NCI-H345 treated with DMSO at 0.1 percent for 48 hours (cell line): ENCODE measurements around the gene CARNS1.

Experiments used
- DNase-seq: peaks from one replicate; lab custom pipeline; 2025; ENCODE audit not compliant: unreplicated experiment; lab: John Stamatoyannopoulos, UW

Gene CARNS1

DNA sequence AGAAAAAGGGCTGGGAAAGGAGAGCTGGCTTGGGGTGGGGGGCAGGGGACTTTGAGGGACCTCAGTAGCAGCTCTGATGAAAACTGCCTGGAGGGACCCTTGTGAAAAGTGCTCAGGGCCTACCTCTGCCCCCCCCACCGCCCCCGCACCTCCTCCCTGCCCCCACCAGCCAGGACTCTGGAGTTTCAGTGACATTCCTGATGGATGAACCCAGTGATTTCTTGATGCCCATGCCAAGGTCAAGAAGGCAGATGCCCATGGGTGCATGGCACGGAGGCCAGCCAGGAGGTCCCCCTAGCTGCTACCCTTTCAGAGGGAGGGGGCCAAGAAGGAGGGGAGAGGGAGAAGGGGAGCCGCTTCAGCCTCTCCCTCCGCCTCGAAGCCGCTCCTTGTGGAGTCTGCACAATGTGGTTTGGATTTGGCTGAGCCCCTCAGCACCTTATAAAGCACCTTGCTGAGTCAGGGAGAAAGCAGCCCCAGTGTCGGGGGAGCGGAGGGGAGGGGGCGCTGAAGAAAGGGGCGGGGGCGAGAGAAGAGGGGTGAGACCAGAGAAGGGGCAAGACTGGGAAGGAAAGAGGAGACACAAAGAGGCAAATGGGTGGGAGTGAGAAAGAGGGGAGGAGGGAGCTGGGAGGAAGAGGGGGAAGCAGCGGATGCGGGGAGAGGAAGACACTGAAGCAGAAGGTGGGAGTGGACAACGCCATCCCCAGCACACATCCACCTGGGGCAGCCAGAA, 40.0 kb upstream of the CARNS1 start:
- no peak for DNase-seq

DNA sequence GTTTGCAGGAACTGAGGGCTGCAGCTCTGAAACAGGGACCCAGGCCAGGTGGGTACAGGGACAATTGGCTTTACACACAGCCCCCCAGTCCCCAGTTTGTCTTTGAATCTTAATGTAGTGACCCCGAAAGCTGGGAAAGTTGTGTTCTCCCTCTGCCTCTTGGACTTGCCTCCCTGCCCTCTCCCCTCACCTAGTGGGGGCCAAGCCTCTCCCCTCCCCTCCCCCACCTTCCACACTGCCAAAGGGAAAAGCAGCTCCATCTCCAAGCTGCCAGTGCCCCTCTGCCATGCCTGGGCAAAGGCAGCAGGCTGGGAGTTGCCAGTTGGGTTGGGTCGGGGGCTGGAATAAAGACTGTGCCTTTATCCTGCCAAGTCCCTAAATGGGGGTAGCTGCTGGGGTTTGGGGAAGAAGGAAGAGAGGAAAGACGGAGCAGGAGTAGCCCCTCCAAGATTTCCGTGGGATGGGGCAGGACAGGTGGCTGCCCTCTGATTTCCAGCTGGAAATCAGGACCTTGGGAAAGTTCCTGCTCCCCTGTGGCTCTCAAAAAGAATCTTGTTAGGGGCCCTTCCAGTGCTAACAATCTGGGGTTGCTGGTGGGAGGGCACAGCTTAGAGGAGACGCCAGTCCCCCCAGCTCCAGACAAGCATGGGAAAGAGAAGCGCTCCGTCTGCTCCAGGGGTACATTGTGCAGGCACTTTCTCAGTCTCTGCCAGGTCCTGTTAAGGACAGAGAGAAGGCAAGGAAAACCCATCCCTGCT, 39.2 kb upstream of the CARNS1 start:
- no peak for DNase-seq

DNA sequence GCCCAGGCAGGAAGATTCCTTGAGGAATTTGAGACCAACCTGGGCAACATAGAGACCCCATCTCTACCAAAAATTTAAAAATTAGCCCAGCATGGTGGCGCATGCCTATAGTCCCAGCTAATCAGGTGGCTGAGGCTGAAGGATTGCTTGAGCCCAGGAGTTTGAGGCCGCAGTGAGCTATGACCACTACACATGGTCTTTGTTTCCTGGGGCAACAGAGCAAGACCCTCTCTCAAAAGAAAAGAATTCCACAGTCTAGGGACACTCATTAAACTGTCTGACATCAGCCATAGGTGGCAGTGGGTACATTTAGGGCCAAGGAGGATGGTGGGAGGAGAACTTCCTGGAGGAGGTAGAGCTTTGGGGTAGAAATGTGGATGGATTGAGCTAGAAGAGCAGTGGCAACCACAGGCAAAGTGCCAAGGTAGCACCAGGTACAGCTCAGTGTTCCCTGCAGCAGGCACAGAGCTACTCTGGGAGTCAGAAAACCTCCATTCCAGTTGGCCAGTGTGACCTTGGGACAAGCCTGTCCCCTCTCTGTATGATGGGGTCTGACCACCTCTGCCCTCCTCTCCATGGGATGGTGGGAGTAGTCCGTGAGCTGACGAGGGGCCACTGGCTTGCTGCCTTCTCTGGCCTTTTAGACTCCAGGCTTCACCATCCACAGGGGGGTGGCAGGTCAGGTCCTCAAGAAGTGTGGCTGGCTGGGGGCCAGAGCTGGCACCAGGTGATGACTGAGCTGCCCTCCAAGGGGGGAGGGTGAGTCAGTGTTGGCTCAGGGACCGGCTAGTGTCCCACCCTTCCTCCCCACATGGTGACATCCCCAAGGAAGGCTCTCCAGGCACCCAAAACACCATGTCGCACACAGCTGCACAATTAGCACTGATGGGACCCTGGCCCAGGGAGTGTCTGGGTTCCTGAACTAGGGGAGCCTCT, 38.3 kb upstream of the CARNS1 start:
- DNase-seq, result no peak

DNA sequence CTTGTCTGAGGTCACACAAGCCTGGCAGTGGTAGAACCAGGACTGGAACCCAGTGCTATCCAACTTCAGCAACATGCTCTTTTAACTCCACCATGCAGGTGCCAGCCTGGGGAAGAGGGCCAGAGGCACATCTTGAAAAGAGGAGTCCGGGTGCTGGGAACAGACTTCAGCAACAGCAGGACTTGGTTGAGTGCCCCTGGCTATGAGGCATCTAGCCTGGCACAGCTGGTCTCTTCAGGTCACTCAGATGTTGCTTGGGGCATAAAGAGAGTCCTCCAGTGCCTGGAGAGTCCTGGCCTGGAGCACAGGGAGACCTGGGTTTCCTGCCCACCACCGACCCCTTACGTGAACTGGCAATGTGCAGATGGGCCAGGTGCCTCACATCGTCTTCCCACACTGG, 36.9 kb upstream of the CARNS1 start:
- DNase-seq, result no peak

DNA sequence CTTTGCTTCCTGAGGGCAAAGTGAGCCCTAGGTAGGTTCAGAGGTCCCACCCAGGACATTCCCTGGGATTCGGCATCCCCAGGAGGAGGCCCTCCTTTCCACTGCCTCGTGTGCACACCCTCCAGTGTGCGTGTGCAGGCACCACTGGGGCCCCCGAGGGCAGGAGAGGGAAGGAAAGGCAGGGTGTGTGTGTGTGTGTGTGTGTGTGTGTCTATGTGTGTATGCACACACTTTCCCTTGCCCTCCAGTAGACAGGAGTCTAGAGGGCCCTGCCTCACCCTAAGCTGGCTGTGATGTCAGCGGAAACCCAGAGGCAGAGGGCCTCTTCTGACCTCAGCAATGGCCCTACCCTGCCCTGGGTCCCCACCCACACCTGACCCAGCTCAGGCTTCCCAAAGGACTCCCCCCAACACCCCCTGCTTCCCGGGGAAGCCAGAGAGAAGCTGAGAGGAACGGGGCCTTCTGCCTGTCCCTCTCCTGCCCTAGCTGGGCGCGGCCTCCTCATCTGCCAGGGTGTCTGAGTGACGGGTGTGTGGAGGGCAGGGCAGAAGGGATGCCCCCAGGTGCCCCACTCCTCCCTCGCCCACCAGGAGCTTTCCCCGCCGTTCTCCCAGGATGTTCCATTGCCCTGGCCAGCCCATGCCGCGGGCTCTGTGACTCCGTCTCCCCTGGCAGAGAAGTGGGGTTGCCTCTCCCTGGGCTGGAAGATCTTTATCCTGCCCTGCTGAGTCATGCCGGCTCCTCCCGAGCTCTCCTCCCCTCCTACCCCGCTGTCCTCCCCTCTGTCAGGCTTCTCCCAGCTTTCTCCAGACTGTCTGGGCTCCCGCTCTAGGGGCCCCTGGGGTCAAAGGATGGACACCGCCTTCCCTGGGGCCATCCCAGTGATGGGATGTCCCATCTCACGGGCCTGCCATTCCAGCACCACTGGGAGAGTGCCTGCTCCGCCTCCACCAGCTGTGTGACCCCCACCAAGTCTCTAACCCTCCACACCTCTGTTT, 36.1 kb upstream of the CARNS1 start:
- no peak for DNase-seq

DNA sequence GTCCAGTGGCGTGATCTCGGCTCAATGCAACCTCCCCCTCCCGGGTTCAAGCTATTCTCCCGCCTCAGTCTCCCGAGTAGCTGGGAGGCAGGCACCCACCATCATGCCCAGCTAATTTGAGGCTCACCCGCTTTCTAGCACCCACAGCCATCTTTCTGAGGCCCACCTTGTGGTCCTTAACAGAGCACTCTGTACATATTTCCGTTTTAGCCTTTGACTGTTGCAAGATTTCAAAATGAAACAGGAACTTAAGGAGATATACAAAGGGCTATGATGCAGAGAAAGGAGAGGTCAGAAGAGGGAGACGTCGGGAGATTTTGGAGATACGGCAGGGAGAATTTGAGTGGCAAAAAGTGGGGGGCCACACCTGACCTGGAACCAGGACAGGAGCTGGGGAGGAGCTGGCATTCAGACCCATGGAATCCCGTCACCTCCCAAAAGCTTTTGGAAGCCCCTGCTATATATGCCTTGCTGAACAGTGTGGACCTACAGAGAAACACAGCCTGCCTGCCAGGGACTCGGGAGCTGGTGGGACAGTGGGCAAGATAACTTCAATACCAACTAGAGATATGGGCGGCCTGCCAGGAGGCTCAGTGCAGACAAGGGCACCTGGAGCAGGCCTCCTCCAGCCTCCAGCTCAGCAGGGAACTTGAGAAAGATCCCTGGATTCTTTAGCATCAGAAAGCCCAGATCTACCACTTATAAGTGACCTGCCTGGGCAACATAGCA, 34.1 kb upstream of the CARNS1 start:
- DNase-seq, result no peak

DNA sequence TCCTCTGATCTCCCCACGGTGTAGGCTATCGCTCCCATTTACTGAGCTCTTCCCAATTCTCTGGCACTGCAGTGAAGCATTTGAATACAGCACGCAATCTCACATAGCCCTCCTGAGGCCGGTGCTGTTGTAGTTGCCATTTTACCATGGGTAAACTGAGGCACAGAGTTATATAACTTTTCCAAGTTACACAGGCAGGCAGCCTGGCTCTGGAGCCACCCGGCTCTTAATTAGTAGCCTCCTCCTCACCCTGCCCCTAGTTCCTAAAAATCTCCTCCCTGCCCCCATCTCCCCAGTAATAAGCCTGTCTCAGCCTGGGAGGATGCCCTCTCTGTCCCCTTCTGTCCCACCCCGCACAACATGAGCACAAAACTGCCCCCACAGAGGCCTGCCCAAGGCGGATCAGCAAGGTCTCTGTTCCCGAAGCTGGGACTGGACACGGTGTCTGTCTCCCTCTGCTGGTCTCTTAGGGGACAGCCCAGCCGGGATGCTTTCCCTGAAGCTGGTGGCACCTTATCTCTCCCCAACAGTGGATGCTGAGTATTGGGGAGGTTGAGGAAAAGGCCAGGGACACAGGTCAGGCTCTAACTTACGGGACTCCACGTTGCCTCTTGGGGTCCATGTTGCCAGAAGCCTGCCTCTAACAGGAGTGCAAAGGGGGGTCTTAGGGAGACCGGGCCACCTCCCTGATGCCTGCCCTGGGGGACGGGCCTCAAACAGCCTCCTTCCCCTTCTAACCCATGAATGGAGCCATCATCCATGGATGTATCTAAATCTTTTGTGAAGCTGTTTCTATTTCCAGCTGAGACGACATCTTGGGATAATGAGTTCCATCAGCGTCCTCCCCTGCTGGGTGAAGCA, 33.0 kb upstream of the CARNS1 start:
- DNase-seq, result peak; percentile 17

DNA sequence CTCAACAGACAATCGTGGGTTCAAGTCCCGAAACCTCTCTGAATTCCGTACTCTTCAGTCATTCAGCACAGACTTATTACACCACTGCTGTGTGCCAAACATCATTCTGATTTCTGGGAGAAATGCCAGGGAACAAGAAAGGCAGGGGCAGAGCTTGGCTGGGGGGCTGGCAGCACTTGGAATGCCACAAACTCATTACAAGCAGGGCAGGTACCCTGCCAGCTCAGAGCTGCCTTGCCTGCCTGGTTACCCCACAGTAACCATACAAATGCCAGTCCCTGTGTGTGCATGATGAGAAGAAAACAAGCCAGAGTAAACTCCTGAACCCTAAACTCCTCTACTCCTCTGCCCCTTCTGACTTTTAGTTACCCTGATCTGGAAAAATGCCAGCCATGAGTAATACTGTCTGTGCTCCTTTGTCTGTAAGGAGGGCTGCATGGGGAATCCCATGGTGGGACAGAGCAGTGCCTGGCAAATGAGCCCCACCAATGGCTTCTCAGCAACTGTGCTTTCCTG, 30.6 kb upstream of the CARNS1 start:
- no peak for DNase-seq

DNA sequence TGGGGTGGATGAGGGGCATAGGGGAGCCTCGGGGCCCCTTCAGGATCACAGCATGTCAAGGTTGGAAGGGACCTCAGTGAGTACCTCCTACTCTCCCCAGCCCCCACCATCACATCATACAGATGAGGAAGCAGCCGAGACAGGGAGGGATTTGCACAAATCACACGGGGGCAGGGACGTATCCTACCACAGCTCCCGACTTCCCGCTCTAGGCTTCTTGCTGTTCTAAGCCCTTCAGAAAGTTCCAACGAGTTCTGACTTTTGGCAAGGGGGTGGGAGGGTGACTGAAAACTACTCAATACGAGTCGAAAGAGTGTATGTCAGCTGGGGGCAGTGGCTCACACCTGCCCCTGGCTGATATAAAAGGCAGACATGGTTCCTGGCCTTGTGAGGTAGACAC, 28.4 kb upstream of the CARNS1 start:
- no peak for DNase-seq

DNA sequence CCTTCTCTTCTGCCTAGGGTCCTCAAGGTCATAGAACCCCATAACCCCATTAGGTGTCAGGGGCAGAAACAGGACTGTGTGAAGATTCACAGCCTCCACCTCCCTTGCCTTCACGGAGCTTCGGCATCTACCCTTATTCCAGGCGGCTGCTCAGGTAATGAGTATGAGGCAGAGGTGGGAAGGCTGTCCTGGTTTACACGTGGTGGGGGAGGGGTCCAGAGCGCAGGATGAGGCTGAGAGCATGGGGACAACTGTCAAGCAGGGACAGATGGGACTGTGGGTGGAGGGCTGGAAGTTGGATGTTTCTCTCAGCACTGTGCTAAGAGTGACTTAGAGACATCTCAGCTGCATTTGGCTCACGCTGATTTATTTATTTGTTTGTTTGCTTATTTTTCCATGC, 28.0 kb upstream of the CARNS1 start:
- no peak for DNase-seq

DNA sequence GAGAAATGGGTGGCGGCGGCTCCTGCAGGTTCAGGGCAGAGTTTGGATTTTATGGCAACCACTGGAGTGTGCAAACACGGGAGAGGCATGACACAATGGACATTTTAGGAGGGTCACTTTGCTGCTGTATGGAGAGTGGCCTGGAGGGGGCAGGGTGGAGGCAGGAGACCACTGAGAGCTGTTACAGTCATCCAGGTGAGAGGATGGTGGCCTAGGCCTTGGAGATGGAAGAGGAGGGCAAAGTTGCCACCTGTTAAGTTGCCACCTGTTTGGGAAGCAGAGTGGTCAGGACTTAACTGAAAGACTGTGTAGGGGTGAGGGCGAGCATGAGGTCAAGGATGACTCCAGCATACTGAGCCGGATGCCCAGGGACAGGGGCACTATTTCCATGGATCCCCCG, 26.0 kb upstream of the CARNS1 start:
- no peak for DNase-seq

DNA sequence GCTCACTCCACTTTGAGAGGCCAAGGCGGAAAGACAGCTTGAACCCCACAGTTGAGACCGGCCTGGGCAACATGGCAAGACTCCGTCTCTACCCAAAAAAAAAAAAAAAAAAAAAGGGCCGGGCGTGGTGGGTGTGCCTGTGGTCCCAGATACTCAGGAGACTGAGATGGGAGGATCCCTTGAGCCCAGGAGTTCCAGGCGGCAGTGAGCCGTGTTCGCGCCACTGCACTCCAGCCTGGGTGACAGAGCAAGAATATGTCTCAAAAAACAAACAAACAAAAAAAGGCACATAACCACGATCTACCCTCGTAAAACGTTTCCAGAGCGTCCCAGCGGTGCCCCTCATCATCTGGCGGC, 24.6 kb upstream of the CARNS1 start:
- DNase-seq, result no peak

DNA sequence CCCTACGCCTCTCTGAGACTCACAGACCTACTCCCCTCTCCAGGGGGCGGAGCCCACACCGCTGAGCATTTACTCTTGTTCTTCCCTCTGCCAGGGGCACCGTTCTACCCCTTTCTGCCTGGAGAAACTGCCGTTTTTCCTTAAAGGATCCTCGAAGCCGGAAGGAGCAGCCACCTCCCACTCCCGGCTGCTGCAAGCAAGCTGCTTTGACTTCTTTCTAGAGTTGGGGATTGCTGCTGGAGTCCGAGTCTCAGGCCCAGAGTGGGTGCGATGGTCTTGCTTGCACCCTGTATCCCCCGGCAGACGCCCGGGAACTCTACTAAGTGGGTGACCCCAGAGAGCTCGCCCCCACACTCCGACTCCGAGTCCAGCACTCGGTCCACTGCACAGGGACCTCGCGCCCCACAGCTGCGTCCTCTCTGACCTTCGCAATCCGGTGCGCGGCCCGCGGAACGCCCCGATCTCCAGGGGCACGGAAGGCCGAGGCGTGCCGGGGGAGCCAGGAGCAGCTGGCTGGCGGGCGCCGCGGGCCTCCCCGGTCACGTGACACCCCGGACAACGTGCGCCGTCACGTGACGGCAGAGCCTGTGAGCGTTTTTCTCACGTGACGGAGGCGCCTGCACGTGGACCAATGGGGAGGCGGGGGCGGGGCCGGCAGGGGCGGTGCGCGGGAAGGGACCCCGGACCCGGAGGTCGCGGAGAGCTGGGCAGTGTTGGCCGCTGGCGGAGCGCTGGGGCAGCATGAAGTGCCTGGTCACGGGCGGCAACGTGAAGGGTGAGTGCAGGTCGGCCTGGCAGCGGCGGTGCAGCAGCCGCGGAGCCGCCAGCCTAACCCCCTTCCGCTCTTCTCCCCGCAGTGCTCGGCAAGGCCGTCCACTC, 23.9 kb upstream of the CARNS1 start, which contains the start of gene RAD9A:
Gene RAD9A (plus strand): TSS at position 683 of the 879 bp plus-strand sequence. CDS start 59 bp downstream, at position 742.
- DNase-seq, result peak; percentile 86

DNA sequence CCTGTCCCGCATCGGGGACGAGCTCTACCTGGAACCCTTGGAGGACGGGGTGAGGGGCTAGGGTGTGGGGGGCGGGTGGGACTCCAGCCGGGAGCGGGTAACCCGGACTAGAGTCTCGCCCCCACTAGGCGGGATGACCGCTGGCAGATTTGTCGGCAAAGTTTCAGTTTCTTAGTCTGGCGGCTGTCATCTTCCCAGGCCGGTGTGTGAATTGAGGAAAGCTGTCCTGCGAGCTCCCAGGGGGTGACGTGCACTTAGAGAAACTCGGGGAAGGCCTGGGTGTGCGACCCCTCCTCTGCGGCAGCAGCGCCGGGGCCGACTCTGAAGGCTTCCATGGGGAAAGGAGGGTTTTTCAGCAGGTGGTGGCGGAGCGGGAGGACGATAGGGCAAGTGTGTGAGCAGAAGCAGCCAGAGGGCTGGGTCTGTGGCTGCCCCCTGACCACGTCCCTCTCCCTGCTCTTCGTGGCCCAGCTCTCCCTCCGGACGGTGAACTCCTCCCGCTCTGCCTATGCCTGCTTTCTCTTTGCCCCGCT, 23.2 kb upstream of the CARNS1 start:
- no peak for DNase-seq

DNA sequence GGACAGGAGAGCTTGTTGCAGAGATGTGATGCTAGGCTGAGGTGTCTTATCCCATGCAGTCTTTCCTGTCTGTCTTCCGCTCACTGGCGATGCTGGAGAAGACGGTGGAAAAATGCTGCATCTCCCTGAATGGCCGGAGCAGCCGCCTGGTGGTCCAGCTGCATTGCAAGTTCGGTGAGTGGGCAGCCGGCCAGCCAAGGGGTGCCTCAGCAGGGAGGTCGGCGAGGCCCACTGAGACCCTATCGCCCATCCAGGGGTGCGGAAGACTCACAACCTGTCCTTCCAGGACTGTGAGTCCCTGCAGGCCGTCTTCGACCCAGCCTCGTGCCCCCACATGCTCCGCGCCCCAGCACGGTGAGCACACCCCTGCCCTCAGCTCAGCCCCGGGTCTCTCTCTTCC, 22.0 kb upstream of the CARNS1 start:
- no peak for DNase-seq

DNA sequence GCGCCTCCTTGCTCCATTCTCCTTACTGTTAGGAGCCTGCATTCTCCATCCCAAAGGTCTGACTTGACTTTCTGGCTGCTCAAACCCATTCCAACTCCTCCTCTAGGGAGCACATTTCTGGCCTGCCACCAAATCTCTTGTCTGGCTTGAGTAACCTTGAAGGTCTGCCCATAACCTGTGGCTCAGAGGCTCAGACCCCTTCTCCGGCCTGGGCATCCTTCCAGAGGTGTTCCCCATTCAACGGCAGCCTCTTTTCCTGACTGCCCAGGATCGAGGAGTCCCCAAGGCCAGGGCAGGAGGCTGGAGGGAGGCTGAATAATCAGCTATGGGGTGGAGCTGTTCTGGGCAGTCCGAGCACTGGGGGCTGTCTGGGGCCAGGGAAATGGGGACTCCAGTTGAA, 21.5 kb upstream of the CARNS1 start:
- DNase-seq, result no peak

DNA sequence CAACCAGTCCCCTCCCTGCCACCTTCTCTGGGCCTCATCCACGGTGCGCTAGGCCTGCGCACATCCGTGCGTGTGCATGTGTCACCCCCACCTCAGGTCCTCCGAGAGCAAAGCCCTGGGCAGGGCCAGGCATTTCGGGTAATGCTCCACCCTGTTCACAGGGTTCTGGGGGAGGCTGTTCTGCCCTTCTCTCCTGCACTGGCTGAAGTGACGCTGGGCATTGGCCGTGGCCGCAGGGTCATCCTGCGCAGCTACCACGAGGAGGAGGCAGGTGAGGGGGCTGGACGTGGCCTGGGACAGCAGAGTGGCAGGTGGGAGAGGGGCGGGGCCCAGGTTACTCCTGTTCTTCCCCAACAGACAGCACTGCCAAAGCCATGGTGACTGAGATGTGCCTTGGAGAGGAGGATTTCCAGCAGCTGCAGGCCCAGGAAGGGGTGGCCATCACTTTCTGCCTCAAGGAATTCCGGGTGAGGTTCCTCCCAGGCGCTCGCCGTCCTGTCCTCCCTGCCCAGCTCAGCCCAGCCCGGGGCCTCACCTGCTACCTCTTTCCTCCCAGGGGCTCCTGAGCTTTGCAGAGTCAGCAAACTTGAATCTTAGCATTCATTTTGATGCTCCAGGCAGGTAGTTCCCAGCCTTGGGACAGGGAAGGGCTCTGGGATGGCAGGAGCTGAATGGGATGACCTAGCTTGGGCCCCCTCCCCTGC, 19.8 kb upstream of the CARNS1 start:
- DNase-seq, result no peak
